Activated T-cell treated with anti-CD3 and anti-CD28 coated beads, Interleukin-2, amount 50 U/mL, for 48 hours (primary cell): ENCODE data around the gene UBAP2.

Experiments used
- DNase-seq, 2 experiments: peaks; one replicate each; pipeline ENCODE4 v3.0.0-alpha.2; 2020

UBAP2 gene

GRCh38 chr9:34048727-34049629 is at the start of gene UBAP2:
Gene UBAP2 (minus strand): TSS chr9:34048887. CDS start chr9:34017148, 31,739 bp downstream.
- DNase-seq: peak; percentile 98

GRCh38 chr9:34098307-34098706 is 49.6 kb upstream of the UBAP2 start:
- DNase-seq: no peak

GRCh38 chr9:34097865-34098264 is 49.2 kb upstream of the UBAP2 start:
- DNase-seq: no peak

GRCh38 chr9:34096751-34097150 is 48.1 kb upstream of the UBAP2 start:
- DNase-seq: no peak

- DNase-seq: no peak
Observed at GRCh38 chr9:34093578-34093977, 44.9 kb upstream of the UBAP2 start.

- no peak for DNase-seq
Observed at GRCh38 chr9:34089311-34089710, 40.6 kb upstream of the UBAP2 start.

- no peak for DNase-seq
Observed at GRCh38 chr9:34087370-34087769, 38.7 kb upstream of the UBAP2 start.

- no peak for DNase-seq
Observed at GRCh38 chr9:34086864-34087263, 38.2 kb upstream of the UBAP2 start.

GRCh38 chr9:34085581-34086500 is 37.2 kb upstream of the UBAP2 start:
- peak in 1 of 2 experiments; percentile 22 for DNase-seq

GRCh38 chr9:34084562-34084961 is 35.9 kb upstream of the UBAP2 start:
- DNase-seq: no peak

GRCh38 chr9:34079181-34079580 is 30.5 kb upstream of the UBAP2 start:
- DNase-seq: no peak

GRCh38 chr9:34072868-34073590 is 24.3 kb upstream of the UBAP2 start:
- no peak for DNase-seq

GRCh38 chr9:34072410-34072809 is 23.7 kb upstream of the UBAP2 start:
- no peak for DNase-seq

GRCh38 chr9:34070606-34071324 is 22.1 kb upstream of the UBAP2 start:
- DNase-seq: no peak

- DNase-seq: no peak
Observed at GRCh38 chr9:34069831-34070230, 21.1 kb upstream of the UBAP2 start.

- DNase-seq: no peak
Observed at GRCh38 chr9:34065541-34065940, 16.9 kb upstream of the UBAP2 start.

- DNase-seq: no peak
Observed at GRCh38 chr9:34059954-34060353, 11.3 kb upstream of the UBAP2 start.

GRCh38 chr9:34059281-34059680 is 10.6 kb upstream of the UBAP2 start:
- no peak for DNase-seq

GRCh38 chr9:34049630-34050384 is 1.1 kb upstream of the UBAP2 start:
- DNase-seq: peak; percentile 28 to 37

GRCh38 chr9:34047864-34048726 is 592 bp downstream of the UBAP2 start:
- peak; percentile 71 to 75 for DNase-seq
